Adrenal gland (tissue), 12 donors: ENCODE results near the gene CPNE8. TPM values are rescaled to one million over a fixed set of nuclear protein-coding genes. Genes with fewer than 3 reads are reported as not detected.

Experiments used
- DNase-seq, 7 donors: peaks; one replicate each; pipeline ENCODE4 v3.0.0-alpha.2; 2019 to 2020
- H3K27ac ChIP-seq, 5 donors: fragments of 200-600 bp; sonication (generic) in 4 of 5; 1 replicate in 3 of 5; 2 replicates in 2 of 5; pipeline versions ENCODE4 v1.5.1 to v1.8.0; 2016 to 2020; ENCODE audit warnings: mild to moderate bottlenecking in 1 of 5
- H3K27me3 ChIP-seq: fragments of 200-600 bp; 2 replicates; pipeline ENCODE4 v1.8.0; 2021
- H3K36me3 ChIP-seq, 2 donors: fragments of 200-600 bp; replicated peaks in 1 of 2; 1 replicate in 1 of 2; 2 replicates in 1 of 2; pipeline versions ENCODE4 v1.5.1 to v1.8.0; 2018 to 2022
- H3K4me1 ChIP-seq, 2 donors: fragments of 200-600 bp; replicated peaks in 1 of 2; 1 replicate in 1 of 2; 2 replicates in 1 of 2; pipeline versions ENCODE4 v1.5.1 to v1.8.0; 2018 to 2021
- H3K4me3 ChIP-seq, 4 donors: fragments of 200-600 bp; sonication (generic) in 3 of 4; one replicate each; pipeline ENCODE4 v1.5.1; 2016 to 2018
- H3K9me3 ChIP-seq, 3 donors: fragments of 200-600 bp; sonication (generic) in 1 of 3; replicated peaks in 1 of 3; 1 replicate in 2 of 3; 2 replicates in 1 of 3; pipeline versions ENCODE4 v1.5.1 to v1.8.0; 2016 to 2021
- CTCF ChIP-seq, 6 experiments: fragments of 450-650 bp in 4 of 6; fragments of 200-600 bp in 2 of 6; sonication (generic) in 1 of 6; IDR thresholded peaks; 1 replicate in 5 of 6; 2 replicates in 1 of 6; pipeline versions ENCODE4 v1.5.1 to v1.8.0; 2016 to 2021; ENCODE audit warnings: antibody characterized with exemption in 6 of 6, mild to moderate bottlenecking in 2 of 6, moderate library complexity in 1 of 6
- POLR2A ChIP-seq, 2 donors: fragments of 450-650 bp; IDR thresholded peaks; one replicate each; pipeline ENCODE4 v1.6.1; 2017; ENCODE audit warnings: antibody characterized with exemption in 2 of 2, mild to moderate bottlenecking in 2 of 2, moderate library complexity in 1 of 2
- WGBS, 4 donors: extraction: QIAGEN DNeasy Blood & Tissue Kit in 2 of 4; methylation state at CpG; one replicate each; pipeline versions ENCODE4 v1.1.5 to v1.1.7; 2013 to 2017; 5-methylcytosine and 5-hydroxymethylcytosine counted together
- intact Hi-C, 2 donors: fragments of 100-400 bp; cut with DNase I; formaldehyde crosslinking; loops; one replicate each; pipeline versions ENCODE4 v1.14.1 to v1.15.0; 2022 to 2023
- polyA plus RNA-seq, 3 donors: library from polyadenylated mRNA; stranded (reverse); fragments of 200-250 nt in 2 of 3; fragments of 350-450 nt in 1 of 3; fragmentation: Illumina TruSeq in 1 of 3; extraction: RNeasy Lipid Tissue Mini Kit (QIAGEN cat#74804) in 1 of 3; gene quantifications; one replicate each; pipeline ENCODE4 v1.2.3, GENCODE V29; 2013 to 2014
- total RNA-seq, 9 donors: library from RNA; depleted of rRNA in 4 of 9; stranded (reverse); fragments of >200 nt in 4 of 9; fragments of 120-200 nt in 1 of 9; fragmentation: NEBNext Ultra II Directional in 1 of 9; extraction: Animal tissue kit (Norgen Biotek cat#: 25700) in 1 of 9; gene quantifications; one replicate each; pipeline versions ENCODE4 v1.1.0 to v1.2.4, GENCODE V29; 2013 to 2023
- donor health status: healthy with polysubstance abuse.
- donor health status: Bipolar disorder and iron deficiency.
- donor health status: DM: yes; HTN: yes; CAD: no.
- donor health status: DM: no; HTN: no; CAD: no.
- donor health status: DM: no; HTN: no; CAD: no.
- donor health status: DM: yes; HTN: yes; CAD: no.

Gene CPNE8
- total and polyA plus RNA-seq, 12 donors, result 5.8 to 36.3 (median 17.4) TPM

GRCh38 chr12:38930990-38931389, 25.6 kb upstream of the CPNE8 start:
- H3K4me3 ChIP-seq, result no peak overlapping the region
- no peaks in the 10 kb centered on the region for H3K27me3 ChIP-seq
- DNase-seq, result no peak
- H3K27ac ChIP-seq, result no peak overlapping the region
- intact Hi-C loops, result no loop called here
- TF ChIP-seq POLR2A (IDR thresholded peaks at IDR 0.05), result no peak
- TF ChIP-seq CTCF (IDR thresholded peaks at IDR 0.05), result no peak
- H3K36me3 ChIP-seq, result no peaks in the 10 kb centered on the region
- 69 to 84% (median 74%) methylated on average over 4 of the region's 4 CpGs for WGBS, 4 donors
- no peaks in the 10 kb centered on the region for H3K4me1 ChIP-seq
- no peaks in the 10 kb centered on the region for H3K9me3 ChIP-seq

- no peak overlapping the region for H3K4me3 ChIP-seq
- DNase-seq, result no peak
- no peaks in the 10 kb centered on the region for H3K4me1 ChIP-seq
- no peaks in the 10 kb centered on the region for H3K36me3 ChIP-seq
- no peak for TF ChIP-seq POLR2A (IDR thresholded peaks at IDR 0.05)
- no peak for TF ChIP-seq CTCF (IDR thresholded peaks at IDR 0.05)
- no peaks in the 10 kb centered on the region for H3K9me3 ChIP-seq
- WGBS, 4 donors, result 33 to 61% (median 37%) methylated on average over 1 of the region's 1 CpG
- no peak overlapping the region for H3K27ac ChIP-seq
- no peaks in the 10 kb centered on the region for H3K27me3 ChIP-seq
- intact Hi-C loops, result loop anchor here (10.0 kb wide), 2 partner anchors 168 to 348 kb away; no protein-coding TSS in a partner anchor
Observed at GRCh38 chr12:38926501-38926900, 21.1 kb upstream of the CPNE8 start.

- no peak overlapping the region for H3K27ac ChIP-seq
- no peaks in the 10 kb centered on the region for H3K36me3 ChIP-seq
- no peaks in the 10 kb centered on the region for H3K27me3 ChIP-seq
- DNase-seq, result peak; percentile 61 to 90 (median 73)
- intact Hi-C loops, result loop anchor here (5.0 to 10.0 kb wide), 3 partner anchors 174 to 354 kb away; no protein-coding TSS in a partner anchor
- 7 to 17% (median 8%) methylated on average over 2 of the region's 2 CpGs for WGBS, 4 donors
- TF ChIP-seq CTCF (IDR thresholded peaks at IDR 0.05), result peak; percentile 42 to 62 (median 62)
- no peak for TF ChIP-seq POLR2A (IDR thresholded peaks at IDR 0.05)
- H3K4me1 ChIP-seq, result no peaks in the 10 kb centered on the region
- H3K9me3 ChIP-seq, result no peaks in the 10 kb centered on the region
- H3K4me3 ChIP-seq, result no peak overlapping the region
Observed at GRCh38 chr12:38921025-38921677, 15.8 kb upstream of the CPNE8 start.

GRCh38 chr12:38919191-38919590, 13.8 kb upstream of the CPNE8 start:
- TF ChIP-seq POLR2A (IDR thresholded peaks at IDR 0.05), result no peak
- no peak for TF ChIP-seq CTCF (IDR thresholded peaks at IDR 0.05)
- H3K4me3 ChIP-seq, result no peak overlapping the region
- 58 to 70% (median 61%) methylated on average over 5 of the region's 5 CpGs for WGBS, 4 donors
- no peaks in the 10 kb centered on the region for H3K36me3 ChIP-seq
- no peaks in the 10 kb centered on the region for H3K4me1 ChIP-seq
- H3K9me3 ChIP-seq, result no peaks in the 10 kb centered on the region
- H3K27ac ChIP-seq, result no peak overlapping the region
- no peaks in the 10 kb centered on the region for H3K27me3 ChIP-seq
- peak; percentile 34 to 68 (median 56) for DNase-seq
- intact Hi-C loops, result loop anchor here in 1 of 2 donors (10.0 kb wide), 1 partner anchor 594 kb away; no protein-coding TSS in a partner anchor
